ENCODE data around the gene TBC1D8. TPM values are rescaled to one million over a fixed set of nuclear protein-coding genes. Genes with fewer than 3 reads are reported as not detected.

TBC1D8 gene
- total and polyA plus RNA-seq, 2 of the 13 experiments (the other 11 are each of a cell fraction or from before 2014, with no cell fraction given), result 45.1 to 95.4 TPM

GRCh38 chr2:101007415-101008345, 143.5 kb downstream of the TBC1D8 start:
- ATAC-seq, result peak; percentile 7
- TF ChIP-seq PAF1 (CRISPR knock-in tag; IDR thresholded peaks at IDR 0.05) (peak; percentile 91), POLR2AphosphoS5 (IDR thresholded peaks at IDR 0.05; ENCODE audit: low read depth, low read length) (peak; percentile 74), NCOA5 (CRISPR knock-in tag; IDR thresholded peaks at IDR 0.05) (no peak), HNRNPLL (IDR thresholded peaks at IDR 0.05; ENCODE audit: low read depth, low read length, poor library complexity, severe bottlenecking) (no peak), HNF4G (IDR thresholded peaks at IDR 0.05; ENCODE audit: borderline replicate concordance, low read depth, low read length) (no peak), HNF4G (CRISPR knock-in tag; IDR thresholded peaks at IDR 0.05; ENCODE audit: borderline replicate concordance, low read depth) (no peak), LBX2 (CRISPR knock-in tag; IDR thresholded peaks at IDR 0.05; ENCODE audit: borderline replicate concordance) (no peak), AKAP8 (CRISPR knock-in tag; IDR thresholded peaks at IDR 0.05) (0 out of 2 replicates have a peak, but pooled peaks have one; percentile 35), SSRP1 (CRISPR knock-in tag; IDR thresholded peaks at IDR 0.05) (peak; percentile 91; the same call in 1 of the 2 replicates), MBD4 (IDR thresholded peaks at IDR 0.05; ENCODE audit: borderline replicate concordance, low read length) (peak; percentile 52; the same call in 1 of the 2 replicates), POLR2A (IDR thresholded peaks at IDR 0.05; ENCODE audit: insufficient read depth in 1 of 2, low read depth in 2 of 2, low read length in 2 of 2) (peak; percentile 53 to 75), MIER3 (CRISPR knock-in tag; IDR thresholded peaks at IDR 0.05; ENCODE audit: borderline replicate concordance) (0 out of 2 replicates have a peak, but pooled peaks have one; percentile 33), NONO (IDR thresholded peaks at IDR 0.05) (no peak), NONO (CRISPR knock-in tag; conservative IDR thresholded peaks at IDR 0.05) (no peak), MIER2 (CRISPR knock-in tag; IDR thresholded peaks at IDR 0.05) (0 out of 2 replicates have a peak, but pooled peaks have one; percentile 22), ZNF605 (CRISPR knock-in tag; IDR thresholded peaks at IDR 0.05) (0 out of 2 replicates have a peak, but pooled peaks have one; percentile 19), ZC3H4 (CRISPR knock-in tag; IDR thresholded peaks at IDR 0.05; ENCODE audit: borderline replicate concordance) (peak; percentile 93), IRX3 (CRISPR knock-in tag; IDR thresholded peaks at IDR 0.05; ENCODE audit: borderline replicate concordance, low read depth) (no peak), POLR2G (IDR thresholded peaks at IDR 0.05; ENCODE audit: low read depth, low read length) (peak; percentile 87), FOXA3 (CRISPR knock-in tag; IDR thresholded peaks at IDR 0.05) (no peak), ZNF883 (CRISPR knock-in tag; IDR thresholded peaks at IDR 0.05; ENCODE audit: not compliant biosample characterization) (no peak), SRSF4 (IDR thresholded peaks at IDR 0.05; ENCODE audit: low read depth, low read length, poor library complexity, severe bottlenecking) (peak; percentile 49)
- TF ChIP-seq, protein P1, sequence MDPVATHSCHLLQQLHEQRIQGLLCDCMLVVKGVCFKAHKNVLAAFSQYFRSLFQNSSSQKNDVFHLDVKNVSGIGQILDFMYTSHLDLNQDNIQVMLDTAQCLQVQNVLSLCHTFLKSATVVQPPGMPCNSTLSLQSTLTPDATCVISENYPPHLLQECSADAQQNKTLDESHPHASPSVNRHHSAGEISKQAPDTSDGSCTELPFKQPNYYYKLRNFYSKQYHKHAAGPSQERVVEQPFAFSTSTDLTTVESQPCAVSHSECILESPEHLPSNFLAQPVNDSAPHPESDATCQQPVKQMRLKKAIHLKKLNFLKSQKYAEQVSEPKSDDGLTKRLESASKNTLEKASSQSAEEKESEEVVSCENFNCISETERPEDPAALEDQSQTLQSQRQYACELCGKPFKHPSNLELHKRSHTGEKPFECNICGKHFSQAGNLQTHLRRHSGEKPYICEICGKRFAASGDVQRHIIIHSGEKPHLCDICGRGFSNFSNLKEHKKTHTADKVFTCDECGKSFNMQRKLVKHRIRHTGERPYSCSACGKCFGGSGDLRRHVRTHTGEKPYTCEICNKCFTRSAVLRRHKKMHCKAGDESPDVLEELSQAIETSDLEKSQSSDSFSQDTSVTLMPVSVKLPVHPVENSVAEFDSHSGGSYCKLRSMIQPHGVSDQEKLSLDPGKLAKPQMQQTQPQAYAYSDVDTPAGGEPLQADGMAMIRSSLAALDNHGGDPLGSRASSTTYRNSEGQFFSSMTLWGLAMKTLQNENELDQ (CRISPR knock-in tag; IDR thresholded peaks at IDR 0.05; ENCODE audit: borderline replicate concordance), result no peak

More at GRCh38 chr2:101007415-101008345, 143.5 kb downstream of the TBC1D8 start:
- WGBS (ENCODE audit: low lambda C conversion rate), result 87% methylated on average over 11 of the region's 11 CpGs
- Histone ChIP-seq H3K4me1 (ENCODE audit: insufficient read depth, low read length) (peaks cover 34% of the 10 kb centered on the region), H4K20me1 (ENCODE audit: insufficient read depth, low read length) (peaks cover 60% of the 10 kb centered on the region), H3K79me2 (ENCODE audit: insufficient read depth, low read length) (peaks cover 33% of the 10 kb centered on the region), H3K9me3 (ENCODE audit: low read length) (no peaks in the 10 kb centered on the region), H3K27me3 (ENCODE audit: control insufficient read depth in 1 of 2, insufficient read depth in 2 of 2, low read length in 2 of 2) (no peaks in the 10 kb centered on the region; a peak in 1 of 5 replicates), H3K36me3 (replicated peaks in 1 of 2; ENCODE audit: control insufficient read depth in 1 of 2, insufficient read depth in 2 of 2, low read length in 2 of 2) (peaks cover 28 to 79% of the 10 kb centered on the region in 2 experiments), H3K4me3 (replicated peaks in 1 of 3; ENCODE audit: insufficient read depth in 1 of 3, low read depth in 2 of 3, low read length in 3 of 3) (no peak overlapping the region), H3K9ac (ENCODE audit: insufficient read depth, low read depth, low read length) (no peak overlapping the region), H3K4me2 (ENCODE audit: low read depth, low read length) (no peak overlapping the region), H2AFZ (ENCODE audit: low read length) (no peak overlapping the region), H3K27ac (ENCODE audit: extremely low read length, insufficient read depth, low read length) (peak overlapping the region; percentile 12)
- intact Hi-C loops (cut with micrococcal nuclease; ENCODE audit: unreplicated experiment) (no loop called here), in situ Hi-C loops (cut with HindIII; ENCODE audit: extremely low pct_ligation_motif_present, low pct_unique_long_range_greater_than_20kb) (no loop called here)
- DNase-seq (ENCODE audit: low spot score) (no peak), FAIRE-seq (no peak)
- CTCF ChIA-PET (ENCODE audit: low intra/inter-chr PET ratio, low total read pairs), result no interaction called here
- POLR2A ChIA-PET, result interaction anchor here (0.8 to 2.7 kb wide), 5 partner anchors 143 to 200 kb away, joined by 3 to 13 read pairs (median 5); partner anchors contain the start of gene TBC1D8
- BruUV-seq (replicated peaks), result TSS peak; percentile 45

All from HepG2 (cell line).